Activated naive CD4-positive, alpha-beta T cell (primary cell): Measurements from ENCODE around the gene AARS2.
"Not testable (repeated sequence)": the region's sequence is repeated elsewhere in the genome, so short reads cannot be mapped to it uniquely, and the experiment has no call there.

Source experiments
- DNase-seq, 4 experiments: peaks; one replicate each; lab custom pipeline; 2025; lab: John Stamatoyannopoulos, UW

AARS2 gene

DNA sequence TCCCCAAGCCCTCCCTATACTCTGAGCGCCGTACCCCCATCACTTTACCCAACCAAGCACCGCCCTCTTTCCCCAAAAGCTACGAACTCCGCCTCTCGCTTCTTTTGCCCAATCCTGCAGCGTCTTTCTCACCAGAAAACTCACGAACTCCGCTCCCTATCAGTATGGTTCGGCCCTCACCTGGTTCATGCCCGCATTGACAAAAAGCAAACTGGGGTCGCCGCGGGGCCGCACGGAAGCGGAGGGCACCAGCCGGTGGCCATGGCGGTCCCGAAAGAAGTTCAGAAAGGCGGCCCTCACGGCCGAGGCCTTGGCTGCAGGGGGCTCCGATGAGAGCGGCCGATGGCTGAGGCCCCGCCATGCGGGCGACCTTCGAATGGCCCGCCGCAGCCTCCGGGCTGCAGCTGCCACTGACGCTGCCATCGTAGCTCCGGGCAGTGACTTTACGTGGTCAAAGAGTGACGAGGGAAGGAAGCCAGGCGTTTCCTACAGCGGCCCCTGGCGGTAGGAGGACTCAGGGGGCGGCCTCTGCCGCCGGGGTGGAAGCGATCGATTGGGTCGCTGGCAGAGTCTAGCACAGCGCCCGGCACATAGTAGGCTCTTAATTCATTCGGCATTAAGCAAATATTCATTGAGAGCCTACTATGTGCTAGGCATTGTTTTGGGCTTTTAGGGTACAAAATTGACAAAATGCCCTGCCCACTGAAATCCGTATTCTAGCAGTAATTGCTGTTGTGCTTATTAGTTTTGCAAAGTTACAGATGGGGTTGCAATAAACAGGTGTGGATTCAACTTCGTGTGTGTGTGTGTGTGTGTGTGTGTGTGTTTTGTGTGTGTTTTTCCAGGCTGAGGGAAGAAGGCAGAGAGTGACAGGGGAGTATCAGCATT lies at the start of gene AARS2:
Gene AARS2, minus strand, starts transcription at position 447 of the 888 bp plus-strand sequence. Its CDS starts 24 bp downstream, at position 423.
- peak; percentile 90 to 92 (median 92) for DNase-seq

DNA sequence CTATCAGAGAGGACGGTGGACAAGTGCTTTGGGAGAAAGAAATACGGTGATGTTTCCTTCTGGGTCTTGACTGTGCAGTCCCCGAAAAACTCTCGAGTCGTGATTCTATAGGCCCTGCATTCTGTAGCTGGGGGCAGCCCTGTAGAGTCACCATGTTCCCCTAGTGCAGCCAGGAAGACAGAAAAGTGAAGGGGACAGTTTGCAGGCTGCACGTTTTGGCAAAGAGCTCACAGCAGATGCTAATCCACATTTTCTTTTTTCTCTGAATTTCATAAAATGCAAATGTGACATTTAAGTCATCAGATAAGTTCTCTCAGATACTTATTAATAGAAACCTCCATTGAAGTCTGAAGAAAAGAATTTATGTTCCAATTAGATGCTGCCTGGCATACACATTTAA lies 48.8 kb upstream of the AARS2 start:
- no peak for DNase-seq

DNA sequence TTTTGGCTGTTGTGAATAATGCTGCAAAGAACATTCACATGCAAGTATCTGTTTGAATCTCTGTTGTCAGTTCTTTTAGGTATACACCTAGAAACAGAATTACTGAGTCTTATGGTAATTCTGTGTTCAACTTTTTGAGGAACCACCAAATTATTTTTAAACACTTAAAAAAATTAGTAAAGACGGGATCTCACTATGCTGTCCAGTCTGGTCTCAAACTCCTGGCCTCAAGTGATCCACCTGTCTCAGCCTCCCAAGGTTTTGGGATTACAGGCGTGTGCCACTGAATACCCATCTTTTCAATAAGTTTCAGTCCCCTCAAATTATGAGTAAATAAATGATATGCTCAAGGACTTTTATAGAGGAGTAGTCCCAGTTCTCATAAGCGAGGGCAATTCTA lies 46.8 kb upstream of the AARS2 start:
- no peak for DNase-seq

DNA sequence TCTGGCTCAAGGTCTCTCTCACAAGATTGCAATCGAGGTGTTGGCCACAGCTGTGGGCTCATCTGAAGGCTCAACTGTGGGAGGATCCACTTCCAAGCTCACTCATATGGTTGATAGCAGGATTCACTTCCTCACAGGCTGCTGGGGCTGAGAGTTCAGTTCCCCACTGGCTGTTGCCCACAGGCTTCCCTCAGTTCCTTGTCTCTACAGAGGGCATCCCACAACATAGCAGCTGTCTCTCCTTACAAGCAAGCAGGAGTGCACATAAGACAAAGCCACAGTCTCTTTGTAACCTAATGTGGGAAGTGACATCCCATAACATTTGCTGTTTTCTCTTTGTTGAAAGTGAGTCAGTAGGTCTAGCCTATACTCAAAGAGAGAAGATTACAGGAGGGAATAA lies 43.3 kb upstream of the AARS2 start:
- DNase-seq: no peak

DNA sequence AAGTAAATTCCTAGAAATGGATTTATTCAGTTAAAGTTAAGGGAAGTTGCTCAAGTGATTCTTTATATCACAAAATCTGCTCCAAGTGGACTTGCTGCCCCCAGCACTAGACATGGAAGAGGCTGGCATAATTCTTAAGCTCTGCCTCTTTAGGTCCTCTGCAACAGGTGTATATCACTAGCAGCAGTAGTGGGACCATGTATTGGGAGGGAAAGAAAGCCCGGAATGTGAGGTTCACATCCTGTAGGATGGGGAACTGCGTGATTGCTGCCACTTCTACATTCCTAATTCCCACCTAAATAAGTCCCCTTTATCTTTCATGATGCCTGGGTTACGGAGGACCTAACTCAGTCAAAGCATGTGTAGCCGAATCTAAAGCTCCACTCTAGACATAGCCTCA lies 42.5 kb upstream of the AARS2 start:
- no peak for DNase-seq

DNA sequence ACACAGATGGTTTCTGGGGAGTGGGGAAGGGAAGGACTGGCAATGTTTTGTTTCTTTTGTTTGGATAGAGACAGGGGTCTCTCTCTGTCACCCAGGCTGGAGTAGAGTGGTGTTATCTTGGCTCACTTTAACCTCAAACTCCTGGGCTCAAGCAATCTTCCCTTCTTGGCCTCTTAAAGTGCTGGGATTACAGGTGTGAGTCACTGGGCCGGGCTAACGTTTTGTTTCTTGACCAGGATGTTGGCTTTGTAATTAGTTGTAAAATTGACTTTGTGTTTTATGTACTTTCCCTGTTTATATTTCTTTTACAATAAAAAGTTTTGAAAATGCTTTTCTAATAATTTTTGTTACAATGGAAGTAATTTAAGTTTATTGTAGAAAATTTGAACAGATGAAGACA lies 40.2 kb upstream of the AARS2 start:
- DNase-seq: no peak

DNA sequence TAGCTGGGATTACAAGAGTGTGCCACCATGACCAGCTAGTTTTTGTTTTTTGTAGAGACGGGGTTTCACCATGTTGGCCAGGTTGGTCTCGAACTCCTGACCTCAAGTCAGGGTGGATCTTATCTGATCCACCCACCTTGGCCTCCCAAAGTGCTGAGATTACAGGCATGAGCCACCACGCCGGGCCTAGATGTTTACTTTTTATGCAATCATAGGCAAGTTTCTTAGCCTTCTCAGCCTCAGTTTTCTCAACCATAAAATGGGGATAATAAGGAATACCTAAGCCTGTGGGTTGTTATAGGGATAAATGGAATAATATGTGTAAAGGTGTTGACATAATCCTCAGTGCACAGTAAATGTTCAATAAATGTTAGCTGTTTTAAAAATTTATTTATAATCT lies 39.1 kb upstream of the AARS2 start:
- DNase-seq: no peak

DNA sequence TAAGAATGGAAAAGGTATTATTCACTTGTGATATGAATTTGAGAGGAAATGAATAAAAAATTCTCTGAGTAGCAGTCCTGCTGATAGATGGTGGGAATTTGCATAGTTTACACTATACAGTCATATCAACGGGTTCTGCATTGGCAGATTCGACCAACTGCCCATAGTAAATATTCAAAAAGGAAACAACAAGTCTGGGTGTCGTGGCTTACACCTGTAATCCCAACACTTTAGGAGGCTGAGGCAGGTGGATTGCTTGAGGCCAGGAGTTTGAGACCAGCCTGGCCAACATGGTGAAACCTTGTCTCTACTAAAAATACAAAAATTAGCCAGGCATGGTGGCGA lies 37.5 kb upstream of the AARS2 start:
- DNase-seq: not testable (repeated sequence)

DNA sequence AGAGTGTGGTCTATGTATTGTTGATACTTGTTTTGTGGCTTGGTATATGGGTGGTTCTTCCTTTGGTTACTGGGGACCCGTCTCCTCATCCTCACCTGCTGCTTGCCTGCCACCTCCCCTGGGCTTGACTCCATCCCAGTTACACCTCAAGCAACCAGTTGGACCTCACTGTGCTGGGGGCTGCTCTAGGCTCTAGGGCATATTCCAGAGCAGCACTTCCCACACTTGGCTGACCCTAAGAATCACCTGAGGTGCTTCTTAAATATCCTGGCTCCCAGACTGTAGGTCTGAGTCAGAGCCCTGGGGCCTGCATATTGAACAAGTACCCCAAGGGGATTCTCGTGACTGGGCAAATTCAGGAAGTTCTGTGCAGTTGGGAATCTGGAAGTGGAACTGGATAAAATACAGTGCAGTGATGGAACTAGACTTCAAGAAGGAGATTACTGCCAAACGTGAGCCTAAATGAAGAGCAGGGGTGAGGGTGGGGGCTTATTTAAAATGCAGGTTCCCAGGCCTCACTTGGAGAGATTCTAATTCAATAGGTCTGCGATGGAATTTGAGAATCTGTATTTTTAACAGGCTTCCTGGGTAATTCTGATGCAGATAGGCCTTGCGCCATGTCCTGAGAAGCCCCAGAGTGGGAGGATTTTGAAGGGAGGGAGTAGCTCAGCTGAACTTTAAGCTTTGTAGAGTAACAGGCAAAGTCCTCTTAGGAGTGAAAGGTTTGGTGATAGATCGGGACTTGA lies 36.9 kb upstream of the AARS2 start:
- DNase-seq: no peak

DNA sequence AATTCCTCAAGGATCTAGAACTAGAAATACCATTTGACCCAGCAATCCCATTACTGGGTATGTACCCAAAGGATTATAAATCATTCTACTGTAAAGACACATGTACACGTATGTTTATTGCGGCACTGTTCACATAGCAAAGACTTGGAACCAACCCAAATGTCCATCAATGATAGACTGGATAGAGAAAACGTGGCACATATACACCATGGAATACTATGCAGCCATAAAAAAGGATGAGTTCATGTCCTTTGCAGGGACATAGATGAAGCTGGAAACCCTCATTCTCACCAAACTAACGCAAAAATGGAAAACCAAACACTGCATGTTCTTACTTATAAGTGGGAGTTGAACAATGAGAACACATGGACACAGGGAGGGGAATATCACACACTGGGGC lies 33.7 kb upstream of the AARS2 start:
- DNase-seq: not testable (repeated sequence)

DNA sequence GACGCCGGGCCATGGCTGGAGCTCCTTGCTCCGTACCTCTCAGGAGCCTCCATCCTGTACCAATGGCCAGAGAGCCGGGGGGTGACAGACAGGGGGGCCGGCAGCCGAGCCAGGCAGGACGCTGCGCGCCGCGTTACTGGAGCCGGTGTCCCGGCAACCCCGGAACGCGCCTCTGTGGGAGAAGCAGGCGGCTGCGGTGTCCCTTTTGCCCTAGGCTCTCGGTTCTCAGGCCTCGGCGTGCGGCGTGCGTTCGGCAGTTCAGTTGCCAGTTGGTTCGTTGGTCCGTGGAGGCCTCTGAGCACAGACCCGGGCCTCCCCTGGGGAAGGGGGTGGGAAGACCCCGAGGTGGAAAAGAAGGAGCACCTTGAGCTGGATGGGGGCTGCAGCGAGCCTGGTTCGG lies 29.3 kb upstream of the AARS2 start, which contains the start of gene SPATS1:
Gene SPATS1, plus strand, starts transcription at position 162 of the 400 bp plus-strand sequence. CDS start 446 bp downstream, outside the sequence.
- DNase-seq: no peak

DNA sequence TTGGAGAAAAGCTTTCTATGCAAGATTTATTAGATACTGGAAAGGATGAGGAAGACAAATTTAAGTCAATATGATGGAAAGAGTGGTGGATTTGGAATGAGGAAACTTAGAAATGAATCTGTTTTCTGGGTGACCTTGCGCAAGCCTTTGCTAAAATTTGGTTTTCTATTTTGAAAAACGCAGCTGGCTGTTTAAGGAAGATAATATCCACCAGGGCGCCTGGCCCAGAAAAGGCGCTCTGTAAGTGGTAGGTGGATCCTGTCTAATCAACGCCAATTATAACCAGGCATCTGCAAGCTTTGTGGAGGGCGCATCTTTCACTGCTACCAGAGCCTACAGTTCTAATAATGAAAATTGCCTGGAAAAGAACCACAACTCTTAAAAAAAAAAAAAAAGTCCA lies 28.9 kb upstream of the AARS2 start:
- DNase-seq: no peak

DNA sequence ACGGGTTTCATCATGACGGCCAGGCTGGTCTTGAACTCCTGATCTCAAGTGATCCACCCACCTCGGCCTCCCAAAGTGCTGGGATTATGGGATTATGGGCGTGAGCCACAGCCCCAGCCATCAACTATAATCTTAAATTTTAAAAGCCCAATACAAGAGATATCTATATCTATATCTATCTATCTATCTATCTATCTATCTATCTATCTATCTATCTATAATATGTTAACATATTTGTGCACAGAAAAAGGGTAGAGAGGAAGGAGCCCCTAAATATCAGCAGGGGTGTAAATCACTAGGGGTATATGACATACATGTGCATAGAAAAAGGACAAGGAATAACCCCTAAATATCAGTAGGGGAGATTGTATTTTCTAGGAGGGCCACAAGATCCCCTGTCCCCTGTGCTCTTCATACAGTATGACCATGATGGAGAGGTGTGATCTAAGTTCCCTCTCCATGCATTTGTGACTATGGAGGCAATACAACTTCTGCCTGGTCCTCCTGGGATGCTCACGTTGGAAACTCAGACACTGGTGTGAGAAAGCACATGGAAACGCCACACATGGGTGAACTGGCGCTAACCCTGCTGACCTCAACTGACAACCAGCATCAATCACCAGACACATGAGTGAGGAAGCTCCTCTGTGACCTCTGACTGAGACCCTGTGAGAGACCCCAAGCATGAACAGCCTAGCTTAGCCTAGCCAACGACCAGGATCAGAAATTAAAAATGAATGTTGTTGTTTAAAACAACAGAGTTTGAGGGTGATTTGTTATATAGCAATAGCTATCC lies 28.1 kb upstream of the AARS2 start:
- no peak for DNase-seq

DNA sequence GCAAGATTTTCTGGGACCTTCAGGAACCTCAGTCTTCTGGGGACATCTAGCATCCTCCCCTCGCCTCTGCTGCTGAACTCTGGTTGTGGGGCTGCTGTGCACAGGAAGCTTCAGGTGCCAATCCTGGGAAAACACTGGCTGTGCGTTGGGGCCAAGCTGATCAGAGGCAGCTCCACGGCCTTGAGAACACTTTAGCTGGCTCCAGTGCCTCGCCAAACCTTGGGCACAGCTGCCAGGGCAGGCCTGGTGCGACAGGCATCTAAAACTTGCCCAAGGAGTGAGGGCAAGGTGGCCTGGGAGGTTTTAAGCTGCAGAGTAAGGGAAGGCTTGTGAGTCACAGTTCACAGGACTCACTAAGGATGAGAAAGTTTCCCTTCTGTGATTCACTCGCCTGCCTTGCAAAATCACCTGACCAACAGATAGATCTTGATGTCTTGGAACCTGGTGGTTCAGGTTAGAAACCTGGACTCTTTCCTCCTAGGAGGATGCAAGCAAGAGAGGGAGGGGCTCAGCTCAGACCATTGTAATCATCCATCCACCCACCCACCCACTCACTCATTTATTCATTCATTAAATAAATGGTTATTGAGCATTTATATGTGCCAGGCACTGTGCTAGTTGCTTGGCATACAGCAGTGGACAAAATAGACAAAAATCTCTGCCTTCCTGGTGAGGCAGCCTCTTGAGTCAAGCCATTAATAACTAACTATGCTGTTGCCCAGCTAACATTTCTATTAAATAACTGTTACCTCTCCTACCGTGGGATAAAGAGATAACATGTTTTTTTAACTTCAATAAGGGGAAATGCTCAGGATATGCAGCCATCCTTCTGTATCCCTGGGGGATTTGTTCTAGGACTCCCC lies 26.8 kb upstream of the AARS2 start:
- DNase-seq: no peak

DNA sequence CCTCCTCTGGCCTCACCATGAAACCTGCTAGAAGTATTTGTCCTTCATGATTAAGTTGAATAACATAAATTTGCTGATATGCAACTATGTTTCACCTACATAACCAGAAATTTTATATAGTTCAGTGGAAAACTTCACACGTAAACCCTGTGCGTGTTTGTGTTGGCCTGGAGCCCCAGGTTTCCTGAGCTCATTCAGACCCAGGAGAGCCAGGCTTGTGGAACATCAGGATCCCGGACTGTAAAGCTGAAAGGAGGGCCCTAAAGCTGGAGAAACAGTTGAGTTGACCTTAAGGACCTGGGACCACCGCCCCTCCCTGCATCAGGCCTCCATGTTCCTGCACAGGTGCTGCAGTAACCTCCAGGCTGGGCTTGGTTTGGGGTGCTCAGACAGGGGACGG lies 26.2 kb upstream of the AARS2 start:
- DNase-seq: no peak

DNA sequence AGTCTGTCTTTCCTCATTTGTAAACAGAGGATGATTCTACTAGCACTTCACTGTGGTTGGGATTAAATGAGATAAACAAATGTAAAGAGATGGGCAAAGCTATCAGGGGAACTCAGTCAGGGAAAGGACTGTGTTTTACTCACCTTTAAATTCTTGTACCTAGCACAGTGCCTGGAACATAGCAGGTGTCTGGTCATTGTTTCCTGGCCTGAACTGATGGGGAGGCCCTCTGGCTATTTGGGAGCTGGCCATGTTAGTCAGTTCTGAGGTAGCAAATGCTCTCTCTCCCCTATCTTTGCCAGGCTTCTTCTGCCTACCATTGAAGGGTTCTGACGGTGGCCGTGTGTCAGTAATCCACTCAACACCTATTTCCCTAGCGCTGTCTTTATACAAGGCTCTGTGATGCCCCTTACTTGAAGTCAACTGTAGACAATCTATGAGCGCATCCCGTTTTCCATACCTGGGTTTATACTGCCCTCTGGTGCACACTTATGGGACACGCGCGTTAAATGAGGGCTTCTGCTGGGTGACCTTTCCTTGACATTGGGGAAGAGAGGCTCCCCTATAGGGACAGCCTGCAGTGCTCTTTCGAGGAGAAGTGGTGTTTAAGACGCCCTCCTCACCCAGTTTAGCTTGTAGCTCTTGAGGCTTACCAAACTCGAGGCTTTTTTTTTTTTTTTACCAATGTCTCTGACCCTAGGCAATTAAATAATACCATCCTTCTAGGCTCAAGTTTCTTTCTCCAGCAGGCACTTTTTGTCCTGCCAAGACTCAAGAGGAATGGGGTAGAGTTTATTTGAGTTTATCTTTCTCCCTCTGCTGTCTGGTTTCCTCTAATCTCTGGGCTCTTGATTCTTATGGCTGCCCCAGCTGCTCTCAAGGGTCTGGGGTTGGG lies 25.3 kb upstream of the AARS2 start:
- peak; percentile 12 to 43 (median 15) for DNase-seq

DNA sequence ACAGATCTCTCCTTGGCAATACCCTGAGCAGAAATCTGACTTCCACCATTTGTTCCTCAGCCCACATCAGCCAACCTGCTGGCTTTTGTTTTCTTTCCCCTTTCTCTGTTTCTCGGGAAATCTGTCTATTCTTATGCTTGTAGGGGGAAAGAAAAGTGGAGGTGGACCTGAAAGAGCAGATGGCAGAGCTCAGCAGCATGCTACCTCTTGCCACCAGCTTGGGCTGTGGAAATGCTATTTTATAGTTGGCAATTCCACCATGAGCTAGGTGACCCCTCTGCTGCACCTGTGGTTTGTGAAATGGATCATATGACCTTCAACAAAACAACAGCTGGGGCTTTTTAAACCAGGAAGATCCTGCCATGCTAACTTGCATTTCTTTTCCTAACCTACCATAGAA lies 22.5 kb upstream of the AARS2 start:
- DNase-seq: no peak

DNA sequence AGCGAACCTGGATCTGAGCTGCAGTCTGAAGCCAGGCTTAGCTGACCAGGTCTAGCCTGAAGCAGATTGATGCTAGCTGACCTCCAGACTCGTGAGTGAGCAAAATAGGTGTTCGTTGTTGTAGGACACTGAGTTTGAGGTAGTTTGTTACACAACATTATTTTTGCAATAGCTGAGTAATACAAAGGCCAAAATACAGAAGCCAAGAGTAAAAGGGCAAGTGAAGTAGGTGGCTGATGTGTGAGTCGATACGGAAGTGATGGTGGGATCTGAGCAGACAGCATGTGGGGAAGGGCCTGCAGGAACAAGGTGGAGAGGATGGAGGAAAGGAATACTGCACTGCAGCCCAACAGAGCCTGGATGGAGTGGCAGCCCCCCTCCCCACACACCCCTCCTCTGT lies 20.8 kb upstream of the AARS2 start:
- no peak for DNase-seq

DNA sequence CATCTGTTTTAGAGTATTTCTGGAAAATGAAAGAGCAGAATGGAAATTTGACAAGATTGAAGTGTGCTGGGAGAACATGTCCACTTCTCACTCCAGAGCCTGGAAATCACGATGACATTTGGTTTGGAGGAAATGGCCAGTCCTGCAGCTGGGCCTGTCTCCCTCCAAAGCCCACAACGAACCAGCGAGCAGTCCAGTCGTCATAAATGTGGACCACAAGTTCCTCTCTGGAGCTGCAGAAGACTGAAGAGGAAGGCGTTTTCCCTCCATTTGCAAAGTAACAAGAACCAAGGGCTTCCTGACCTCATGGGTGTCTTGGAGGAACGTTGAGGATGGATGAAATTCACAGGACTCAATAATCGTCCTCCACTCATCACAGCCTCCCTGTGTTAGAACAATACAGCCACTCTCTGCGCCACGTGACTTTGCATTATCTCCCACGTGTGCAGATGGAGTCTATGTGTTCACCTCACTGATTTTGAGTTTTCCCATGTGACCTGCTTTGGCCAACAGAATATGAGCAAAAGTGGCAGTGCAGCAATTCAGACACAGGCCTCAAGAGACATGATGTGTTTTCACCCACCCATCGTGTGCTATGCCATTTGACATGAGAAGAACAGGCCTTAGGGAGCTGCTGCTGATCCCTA lies 20.2 kb upstream of the AARS2 start:
- no peak for DNase-seq

DNA sequence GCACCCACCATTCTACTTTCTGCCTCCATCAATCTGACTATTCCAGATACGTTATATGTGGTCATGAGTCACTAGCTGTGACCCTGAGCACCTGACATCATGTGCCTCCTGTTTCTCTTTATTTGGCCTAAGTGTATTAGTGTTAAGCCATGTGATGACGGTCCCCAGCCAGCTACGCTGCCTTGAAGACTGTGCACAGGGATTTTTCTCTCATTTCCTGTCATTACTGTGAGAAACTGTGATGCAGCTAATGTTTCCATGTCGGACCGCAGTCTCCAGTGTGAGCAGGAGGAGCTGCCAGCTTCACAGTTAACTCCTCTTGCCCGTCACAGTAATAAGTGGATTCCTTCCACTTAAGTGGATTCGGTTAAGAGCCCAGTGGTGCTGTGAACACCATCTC lies 19.4 kb upstream of the AARS2 start:
- DNase-seq: no peak
